Stimulated activated effector memory CD8-positive, alpha-beta T cell treated with anti-CD3 and anti-CD28 coated beads, Interleukin-12 subunit alpha, Interleukin-12 subunit beta, amount 100 ng/mL, for 72 hours (primary cell): ENCODE results near the gene GRID1.
A peak's percentile ranks its signal among the peaks of the same experiment; 100 is the strongest.

Experiments
- ATAC-seq: fragments of 150-1000 bp; cut with Tn5 transposase; 2 replicates; pipeline ENCODE4 v1.10.0; 2021
- DNase-seq, 2 donors: peaks; one replicate each; pipeline ENCODE4 v3.0.0; 2021 to 2022; ENCODE audit warnings: low spot score in 2 of 2
- H3K27ac Mint-ChIP-seq: one replicate; pipeline ENCODE4 v1.8.0; 2022; ENCODE audit warnings: mild to moderate bottlenecking, mixed read lengths
- H3K36me3 Mint-ChIP-seq: one replicate; pipeline ENCODE4 v1.8.0; 2022; ENCODE audit warnings: mild to moderate bottlenecking, mixed read lengths
- H3K4me1 Mint-ChIP-seq: one replicate; pipeline ENCODE4 v1.8.0; 2022; ENCODE audit warnings: mixed read lengths
- H3K4me3 Mint-ChIP-seq: one replicate; pipeline ENCODE4 v1.8.0; 2022; ENCODE audit warnings: mild to moderate bottlenecking, mixed read lengths
- H3K9me3 Mint-ChIP-seq: one replicate; pipeline ENCODE4 v1.8.0; 2022; ENCODE audit warnings: mixed read lengths

Gene GRID1

GRCh38 chr10:85927952-85928665 lies 438.5 kb downstream of the GRID1 start:
- Mint-ChIP-seq H3K27ac (no peak overlapping the region), H3K4me3 (no peak overlapping the region)
- no peak for ATAC-seq

DNA sequence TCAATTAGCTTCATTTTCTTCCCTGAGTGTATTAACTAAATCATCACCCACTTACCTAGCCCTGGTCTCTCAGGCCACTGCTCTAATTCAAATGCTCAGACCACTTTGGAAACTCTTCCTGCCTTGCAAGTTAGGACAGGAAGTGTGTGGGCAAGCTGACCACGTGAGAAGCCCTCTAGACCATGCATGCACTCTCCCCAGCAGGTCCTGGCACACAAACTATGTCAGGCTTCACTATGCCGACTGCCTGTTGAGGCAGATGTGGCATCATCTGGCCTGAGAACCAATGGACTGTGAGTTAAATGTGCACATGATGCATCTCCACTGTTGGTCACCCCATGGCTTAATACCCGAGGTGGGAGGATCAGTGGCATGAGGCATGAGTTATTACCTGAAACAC lies 439.6 kb downstream of the GRID1 start:
- peak in 1 of 2 donors; percentile 18 for DNase-seq
- no peaks in the 10 kb centered on the region for H3K4me1 Mint-ChIP-seq
- ATAC-seq: no peak
- H3K36me3 Mint-ChIP-seq: no peaks in the 10 kb centered on the region
- H3K4me3 Mint-ChIP-seq: no peak overlapping the region
- H3K9me3 Mint-ChIP-seq: no peaks in the 10 kb centered on the region
- H3K27ac Mint-ChIP-seq: no peak overlapping the region

More at GRCh38 chr10:85927952-85928665, 438.5 kb downstream of the GRID1 start:
- DNase-seq: peak in 1 of 2 donors; percentile 29
- H3K36me3 Mint-ChIP-seq: no peaks in the 10 kb centered on the region
- H3K9me3 Mint-ChIP-seq: no peaks in the 10 kb centered on the region
- H3K4me1 Mint-ChIP-seq: no peaks in the 10 kb centered on the region

DNA sequence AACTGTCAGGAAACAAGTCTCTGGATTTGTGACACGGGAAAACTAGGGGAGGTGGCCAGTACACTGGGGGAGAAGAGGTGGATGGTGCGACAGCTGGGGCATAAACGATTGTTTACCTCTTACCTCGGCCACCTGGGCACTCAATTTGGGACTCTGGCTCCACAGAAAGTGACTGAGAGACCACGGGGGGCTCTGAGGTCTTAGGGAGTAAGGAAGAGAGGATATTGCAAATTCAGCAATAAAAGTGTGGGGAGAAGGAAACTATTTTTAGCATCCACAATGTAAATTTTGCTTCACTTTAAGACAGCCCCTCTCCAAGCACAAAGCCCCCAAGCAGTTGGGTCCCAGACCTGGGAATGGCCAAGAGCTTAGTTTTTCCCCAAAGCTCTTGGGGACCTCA lies 440.5 kb downstream of the GRID1 start:
- no peak for ATAC-seq
- Mint-ChIP-seq H3K4me3 (no peak overlapping the region), H3K27ac (no peak overlapping the region), H3K36me3 (no peaks in the 10 kb centered on the region), H3K4me1 (no peaks in the 10 kb centered on the region), H3K9me3 (no peaks in the 10 kb centered on the region)
- DNase-seq: peak in 1 of 2 donors; percentile 13

DNA sequence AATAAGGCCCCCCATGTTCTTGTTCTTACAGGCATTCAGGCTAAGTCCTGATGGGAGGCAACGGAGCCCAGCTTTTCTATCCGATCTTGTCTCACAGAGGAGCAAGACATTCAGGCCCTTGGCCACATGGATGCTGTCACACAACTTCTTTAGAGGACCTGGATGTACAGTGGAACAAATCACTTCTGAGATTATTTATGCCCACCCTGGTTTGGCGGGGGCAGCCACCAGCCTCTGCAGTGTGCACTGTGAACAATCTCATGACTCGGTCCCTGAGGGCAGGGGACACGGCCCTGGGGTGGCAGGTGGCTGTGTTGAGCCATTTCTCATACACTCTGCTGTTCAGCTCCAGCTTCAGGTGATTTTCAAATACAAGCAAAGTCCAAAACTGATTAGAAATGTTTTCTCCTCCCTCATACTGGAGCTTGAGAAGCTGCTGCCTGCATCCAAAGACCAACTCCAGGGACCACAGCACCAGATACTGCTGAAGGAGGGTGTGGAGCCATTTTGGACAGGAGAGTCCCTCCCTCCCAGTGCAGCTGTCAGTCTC lies 441.3 kb downstream of the GRID1 start:
- DNase-seq (peak in 1 of 2 donors; percentile 2), ATAC-seq (no peak)
- H3K36me3 Mint-ChIP-seq: no peaks in the 10 kb centered on the region
- no peaks in the 10 kb centered on the region for H3K4me1 Mint-ChIP-seq
- H3K9me3 Mint-ChIP-seq: no peaks in the 10 kb centered on the region
- no peak overlapping the region for H3K4me3 Mint-ChIP-seq
- H3K27ac Mint-ChIP-seq: no peak overlapping the region

DNA sequence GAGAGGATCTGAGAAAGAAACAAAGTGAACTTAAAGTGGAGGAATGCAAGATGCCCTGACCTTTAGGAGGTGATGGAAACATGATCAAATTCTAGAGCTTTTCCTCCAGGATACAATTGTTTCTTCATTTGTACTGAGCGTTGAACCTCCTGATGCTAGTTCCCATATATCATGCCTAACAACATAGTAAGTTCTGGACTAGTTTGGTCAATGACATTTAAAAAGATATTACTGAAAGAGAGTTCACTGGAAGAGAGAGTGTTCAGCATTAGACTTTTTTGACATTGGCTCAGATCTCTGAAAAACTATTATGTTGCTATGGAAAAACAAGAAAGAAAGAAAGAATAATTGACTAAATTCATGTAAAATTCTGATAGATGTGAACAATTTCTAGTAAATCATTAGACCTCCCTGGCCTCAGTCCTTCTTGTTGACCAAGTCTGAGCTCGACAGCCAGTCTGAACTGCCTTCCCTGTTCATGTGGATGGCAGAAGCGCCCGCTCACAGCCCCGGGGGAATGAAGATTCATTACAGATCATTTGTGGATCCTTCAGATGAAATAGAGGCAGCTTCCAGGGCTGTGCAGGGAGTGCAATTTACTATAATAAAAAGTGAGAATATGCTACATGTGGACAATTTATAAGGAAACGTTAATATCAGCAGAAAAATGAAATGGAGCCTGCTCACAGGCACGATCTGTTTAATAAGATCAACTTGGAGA lies 442.1 kb downstream of the GRID1 start:
- Mint-ChIP-seq H3K36me3 (no peaks in the 10 kb centered on the region), H3K4me1 (no peaks in the 10 kb centered on the region), H3K9me3 (no peaks in the 10 kb centered on the region), H3K4me3 (no peak overlapping the region), H3K27ac (no peak overlapping the region)
- peak in 1 of 2 donors; percentile 15 for DNase-seq
- ATAC-seq: no peak

GRCh38 chr10:85922356-85923129 lies 444.1 kb downstream of the GRID1 start:
- DNase-seq: peak in 1 of 2 donors; percentile 20
- Mint-ChIP-seq H3K4me1 (no peaks in the 10 kb centered on the region), H3K27ac (no peak overlapping the region), H3K4me3 (no peak overlapping the region), H3K9me3 (no peaks in the 10 kb centered on the region), H3K36me3 (no peaks in the 10 kb centered on the region)
- no peak for ATAC-seq

DNA sequence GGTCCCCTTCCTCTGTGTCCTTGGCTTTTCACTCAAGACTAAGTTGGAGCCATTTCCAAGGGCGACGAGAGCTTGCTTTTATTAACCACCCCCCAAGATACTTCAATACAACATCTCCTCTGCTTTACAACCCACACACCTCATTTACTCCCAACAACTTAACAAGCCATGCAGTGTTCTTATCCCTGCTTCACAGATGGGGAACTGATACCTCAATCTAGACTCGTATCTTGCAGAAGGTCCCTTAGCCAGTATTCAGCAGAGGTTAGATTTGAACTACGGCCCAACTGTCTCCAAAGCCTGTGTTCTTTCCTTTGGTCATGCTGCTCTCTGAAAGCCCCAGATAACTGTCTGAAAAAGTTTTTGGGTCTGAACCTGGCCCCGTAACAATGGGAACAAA lies 444.8 kb downstream of the GRID1 start:
- Mint-ChIP-seq H3K4me3 (no peak overlapping the region), H3K9me3 (no peaks in the 10 kb centered on the region), H3K27ac (no peak overlapping the region), H3K36me3 (no peaks in the 10 kb centered on the region), H3K4me1 (no peaks in the 10 kb centered on the region)
- peak in 1 of 2 donors; percentile 35 for DNase-seq
- no peak for ATAC-seq

DNA sequence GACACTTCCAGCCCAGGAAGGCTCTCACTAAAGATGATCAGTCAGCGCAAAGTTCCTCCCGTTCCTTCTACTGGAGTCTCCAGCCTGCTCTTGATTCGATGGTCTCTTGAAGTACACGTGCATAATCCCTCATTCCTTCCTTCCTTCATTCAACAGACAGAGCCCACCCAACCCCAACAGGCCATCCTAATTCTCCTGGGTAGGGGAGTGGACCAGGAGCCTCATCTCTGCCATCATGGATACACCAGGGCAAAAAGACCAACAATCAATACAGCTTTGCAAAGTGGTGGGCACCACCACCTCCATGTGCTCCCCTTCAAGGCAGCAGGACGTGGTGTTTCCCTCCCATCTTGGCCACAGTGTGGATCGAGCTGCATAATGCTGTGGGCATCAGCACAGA lies 446.3 kb downstream of the GRID1 start:
- no peak overlapping the region for H3K4me3 Mint-ChIP-seq
- H3K27ac Mint-ChIP-seq: no peak overlapping the region
- H3K9me3 Mint-ChIP-seq: no peaks in the 10 kb centered on the region

GRCh38 chr10:85919491-85920021 lies 447.0 kb downstream of the GRID1 start:
- Mint-ChIP-seq H3K9me3 (no peaks in the 10 kb centered on the region), H3K4me3 (no peak overlapping the region), H3K36me3 (no peaks in the 10 kb centered on the region)

More for the DNA sequence above, 446.3 kb downstream of the GRID1 start:
- ATAC-seq: no peak
- DNase-seq: peak in 1 of 2 donors; percentile 32
- Mint-ChIP-seq H3K36me3 (no peaks in the 10 kb centered on the region), H3K4me1 (no peaks in the 10 kb centered on the region)

GRCh38 chr10:85918371-85918770 lies 448.2 kb downstream of the GRID1 start:
- no peaks in the 10 kb centered on the region for H3K4me1 Mint-ChIP-seq
- H3K9me3 Mint-ChIP-seq: no peaks in the 10 kb centered on the region
- no peaks in the 10 kb centered on the region for H3K36me3 Mint-ChIP-seq
- no peak overlapping the region for H3K4me3 Mint-ChIP-seq
- ATAC-seq (no peak), DNase-seq (peak in 1 of 2 donors; percentile 38)
- no peak overlapping the region for H3K27ac Mint-ChIP-seq

More at GRCh38 chr10:85919491-85920021, 447.0 kb downstream of the GRID1 start:
- H3K27ac Mint-ChIP-seq: no peak overlapping the region
- H3K4me1 Mint-ChIP-seq: no peaks in the 10 kb centered on the region
- ATAC-seq (no peak), DNase-seq (peak in 1 of 2 donors; percentile 26)

- Mint-ChIP-seq H3K9me3 (no peaks in the 10 kb centered on the region), H3K4me3 (no peak overlapping the region), H3K4me1 (no peaks in the 10 kb centered on the region), H3K36me3 (no peaks in the 10 kb centered on the region), H3K27ac (no peak overlapping the region)
- peak in 1 of 2 donors; percentile 38 for DNase-seq
- no peak for ATAC-seq
These were observed 449.0 kb downstream of the GRID1 start for GRCh38 chr10:85917601-85918000.

DNA sequence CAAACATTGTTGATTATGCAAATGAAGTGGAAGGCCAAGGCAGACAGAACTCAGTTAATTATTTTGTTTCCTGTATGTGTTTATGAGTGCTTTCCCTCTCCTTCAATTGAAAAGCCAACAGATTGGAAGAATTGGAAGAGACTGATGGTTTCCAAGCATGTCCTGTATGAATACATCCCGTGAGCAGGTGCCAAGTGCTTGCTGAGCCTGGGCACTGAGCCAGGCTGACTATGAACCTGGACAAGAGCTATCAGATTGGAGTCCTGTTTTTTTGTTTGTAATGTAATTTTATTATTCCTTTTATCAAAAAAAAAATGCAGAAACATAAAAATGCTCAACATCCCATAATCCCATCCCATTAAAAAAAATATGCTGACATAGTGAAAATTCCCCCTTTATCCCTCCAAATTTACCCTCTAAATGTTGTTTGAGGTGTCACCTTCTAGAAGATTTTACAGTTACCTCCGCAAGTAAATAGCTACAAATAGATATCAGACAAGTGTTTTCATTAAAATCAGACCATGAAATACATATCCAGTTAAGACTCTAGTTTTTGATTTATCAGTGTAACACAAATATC lies 449.5 kb downstream of the GRID1 start:
- no peaks in the 10 kb centered on the region for H3K4me1 Mint-ChIP-seq
- no peak overlapping the region for H3K27ac Mint-ChIP-seq
- H3K4me3 Mint-ChIP-seq: no peak overlapping the region
- ATAC-seq (no peak), DNase-seq (no peak)
- H3K9me3 Mint-ChIP-seq: no peaks in the 10 kb centered on the region
- no peaks in the 10 kb centered on the region for H3K36me3 Mint-ChIP-seq

GRCh38 chr10:85916286-85916685 lies 450.3 kb downstream of the GRID1 start:
- no peaks in the 10 kb centered on the region for H3K36me3 Mint-ChIP-seq
- no peak overlapping the region for H3K4me3 Mint-ChIP-seq
- ATAC-seq (no peak), DNase-seq (no peak)
- H3K9me3 Mint-ChIP-seq: no peaks in the 10 kb centered on the region
- H3K27ac Mint-ChIP-seq: no peak overlapping the region
- H3K4me1 Mint-ChIP-seq: no peaks in the 10 kb centered on the region

- Mint-ChIP-seq H3K27ac (no peak overlapping the region), H3K9me3 (no peaks in the 10 kb centered on the region), H3K4me1 (no peaks in the 10 kb centered on the region), H3K36me3 (no peaks in the 10 kb centered on the region), H3K4me3 (no peak overlapping the region)
- DNase-seq: peak in 1 of 2 donors; percentile 0
- ATAC-seq: no peak
These were observed 451.2 kb downstream of the GRID1 start for GRCh38 chr10:85915245-85915846.
